K562 (cell line): Measurements from ENCODE around the gene LTBP4. TPM values are rescaled to one million over a fixed set of nuclear protein-coding genes. Genes with fewer than 3 reads are reported as not detected.

Experiments
- CCAR2 ChIP-seq: fragments of 200-400 bp; formaldehyde crosslinking; IDR thresholded peaks from 2 replicates; pipeline ENCODE4 v1.6.1; 2017; ENCODE audit warnings: mild to moderate bottlenecking, low read depth, low read length
- CREB1 ChIP-seq, 2 experiments: sonication (generic) in 1 of 2; formaldehyde crosslinking in 1 of 2; IDR thresholded peaks; 2 replicates each; pipeline versions ENCODE4 v1.6.1 to v1.8.0; 2012 to 2022; ENCODE audit warnings: inconsistent platforms in 1 of 2, mild to moderate bottlenecking in 1 of 2, missing genetic modification reagents in 1 of 2, moderate library complexity in 1 of 2
- CTCFL ChIP-seq: IDR thresholded peaks from 2 replicates; pipeline ENCODE4 v1.6.1; 2011; ENCODE audit warnings: borderline replicate concordance, low read depth, mild to moderate bottlenecking, moderate library complexity, low read length; ENCODE audit not compliant: insufficient read depth, poor library complexity, severe bottlenecking
- EP400 ChIP-seq: fragments of 450-650 bp; IDR thresholded peaks from 2 replicates; pipeline ENCODE4 v1.6.1; 2017; ENCODE audit warnings: antibody characterized with exemption, mild to moderate bottlenecking, moderate library complexity
- GATAD2B ChIP-seq: fragments of 450-650 bp; IDR thresholded peaks from 2 replicates; pipeline ENCODE4 v1.6.1; 2017; ENCODE audit warnings: mild to moderate bottlenecking, borderline replicate concordance
- GTF2E2 ChIP-seq: fragments of 200-800 bp; sonication (Bioruptor generic); IDR thresholded peaks from 2 replicates; pipeline ENCODE4 v1.6.1; 2016; ENCODE audit warnings: missing genetic modification characterization, missing compliant biosample characterization
- KAT8 ChIP-seq: fragments of 450-650 bp; IDR thresholded peaks from 2 replicates; pipeline ENCODE4 v1.6.1; 2016; ENCODE audit warnings: low read depth, mild to moderate bottlenecking
- KDM1A ChIP-seq, 2 experiments: fragments of 450-650 bp; IDR thresholded peaks; 2 replicates each; pipeline ENCODE4 v1.6.1; 2016; ENCODE audit warnings: mild to moderate bottlenecking in 2 of 2
- MAFG ChIP-seq: fragments of 450-650 bp; conservative IDR thresholded peaks from 2 replicates; pipeline ENCODE4 v1.6.1; 2016; ENCODE audit warnings: missing genetic modification characterization, missing compliant biosample characterization
- MEF2D ChIP-seq: conservative IDR thresholded peaks from 2 replicates; pipeline ENCODE4 v1.6.1; 2016; ENCODE audit warnings: low read depth, missing genetic modification characterization, missing compliant biosample characterization
- NFATC3 ChIP-seq: fragments of 450-650 bp; IDR thresholded peaks from 2 replicates; pipeline ENCODE4 v1.6.1; 2017; ENCODE audit warnings: mild to moderate bottlenecking
- NFIX ChIP-seq: fragments of 250-450 bp; sonication (Bioruptor Pico); IDR thresholded peaks from 2 replicates; pipeline ENCODE4 v1.4.0; 2020; ENCODE audit warnings: low read depth, mild to moderate bottlenecking, moderate library complexity
- NR2F6 ChIP-seq: fragments of 450-650 bp; formaldehyde crosslinking; IDR thresholded peaks from 2 replicates; pipeline ENCODE4 v1.4.0; 2020; ENCODE audit warnings: mild to moderate bottlenecking
- PPARD ChIP-seq: fragments of 250-450 bp; sonication (Bioruptor Pico); IDR thresholded peaks from 2 replicates; pipeline ENCODE4 v1.8.0; 2022; ENCODE audit warnings: inconsistent platforms, mild to moderate bottlenecking, moderate library complexity
- RBM22 ChIP-seq: fragments of 200-400 bp; formaldehyde crosslinking; IDR thresholded peaks from 2 replicates; pipeline ENCODE4 v1.6.1; 2018; ENCODE audit warnings: low read length, low read depth; ENCODE audit not compliant: poor library complexity, severe bottlenecking
- SIX5 ChIP-seq, 2 experiments: IDR thresholded peaks; 2 replicates each; pipeline ENCODE4 v1.6.1; 2011; ENCODE audit warnings: low read length in 2 of 2, borderline replicate concordance in 1 of 2, low read depth in 1 of 2, mild to moderate bottlenecking in 1 of 2, moderate library complexity in 1 of 2; ENCODE audit not compliant: insufficient read depth in 1 of 2
- SNAPC5 ChIP-seq: fragments of 250-450 bp; sonication (Bioruptor Pico); IDR thresholded peaks from 2 replicates; pipeline ENCODE4 v1.8.0; 2021; ENCODE audit warnings: moderate library complexity, mild to moderate bottlenecking, inconsistent platforms
- WHSC1 ChIP-seq: IDR thresholded peaks from one replicate; pipeline ENCODE4 v1.6.1; 2012; ENCODE audit warnings: low read length, control low read depth, inconsistent platforms
- ZKSCAN3 ChIP-seq: fragments of 250-450 bp; sonication (Bioruptor Pico); IDR thresholded peaks from 2 replicates; pipeline ENCODE4 v1.4.0; 2020
- ZNF23 ChIP-seq: fragments of 250-450 bp; sonication (Bioruptor Pico); IDR thresholded peaks from 2 replicates; pipeline ENCODE4 v1.4.0; 2020; ENCODE audit warnings: mild to moderate bottlenecking
- ZNF696 ChIP-seq: fragments of 250-450 bp; sonication (Bioruptor Pico); conservative IDR thresholded peaks from 2 replicates; pipeline ENCODE4 v1.4.0; 2020; ENCODE audit warnings: mild to moderate bottlenecking, moderate library complexity
- polyA plus RNA-seq, 8 experiments: library from polyadenylated mRNA; depleted of rRNA in 4 of 8; stranded (reverse) in 5 of 8; unstranded in 3 of 8; fragments of >200 nt; fragmentation: Nextera tagmentation in 2 of 8; fragmentation: Illumina TruSeq in 1 of 8; extraction: Ambion mirVana in 2 of 8; extraction: Trizol in 1 of 8; gene quantifications; 2 replicates each; pipeline versions ENCODE4 v1.2.1 to v1.2.3, GENCODE V29; 2011 to 2014; ENCODE audit warnings: inconsistent platforms in 1 of 8, missing spikeins in 1 of 8
- total RNA-seq, 7 experiments: library from RNA; depleted of rRNA in 6 of 7; stranded (reverse); fragments of >200 nt in 6 of 7; fragmentation: Illumina TruSeq in 2 of 7; extraction: Trizol in 2 of 7; gene quantifications; 2 replicates each; pipeline versions ENCODE4 v1.2.1 to v1.2.3, GENCODE V29; 2011 to 2021; ENCODE audit warnings: low replicate concordance in 1 of 7
- TF ChIP-seq, protein P1 (sequence below): fragments of 250-450 bp; sonication (Bioruptor Pico); IDR thresholded peaks from 2 replicates; pipeline ENCODE4 v1.5.0; 2021; ENCODE audit warnings: mild to moderate bottlenecking, moderate library complexity
- TF ChIP-seq, protein P2 (sequence below): sonication (generic); IDR thresholded peaks from 2 replicates; pipeline ENCODE4 v1.6.1; 2016

LTBP4 gene
- total and polyA plus RNA-seq, 9 of the 15 experiments (the other 6 are each of a cell fraction or from before 2014, with no cell fraction given), result 0.35 to 160 (median 31.6) TPM

GRCh38 chr19:40605216-40605971 lies 4.2 kb downstream of the LTBP4 start (continued):
- TF ChIP-seq GTF2E2 (tag) (no peak), ZKSCAN3 (no peak), KAT8 (no peak), NFATC3 (no peak), ZNF23 (no peak), CREB1 (IDR thresholded peaks at IDR 0.05) (peak; percentile 20; the same call in 1 of the 2 replicates), CREB1 (CRISPR knock-in tag; IDR thresholded peaks at IDR 0.05) (peak; percentile 48; the same call in 1 of the 2 replicates), EP400 (peak; percentile 42; the same call in 1 of the 2 replicates), PPARD (CRISPR knock-in tag) (no peak), WHSC1 (no peak), NFIX (CRISPR knock-in tag) (no peak), SIX5 (IDR thresholded peaks at IDR 0.05; ENCODE audit: borderline replicate concordance in 1 of 2, insufficient read depth in 1 of 2, low read depth in 1 of 2, low read length in 2 of 2) (no peak), NR2F6 (CRISPR knock-in tag) (no peak), CCAR2 (no peak), RBM22 (peak; percentile 39), GATAD2B (no peak), SNAPC5 (no peak), CTCFL (no peak), KDM1A (IDR thresholded peaks at IDR 0.05) (no peak), ZNF696 (CRISPR knock-in tag) (no peak), MAFG (tag) (no peak), MEF2D (tag) (no peak)
- TF ChIP-seq, protein P1, sequence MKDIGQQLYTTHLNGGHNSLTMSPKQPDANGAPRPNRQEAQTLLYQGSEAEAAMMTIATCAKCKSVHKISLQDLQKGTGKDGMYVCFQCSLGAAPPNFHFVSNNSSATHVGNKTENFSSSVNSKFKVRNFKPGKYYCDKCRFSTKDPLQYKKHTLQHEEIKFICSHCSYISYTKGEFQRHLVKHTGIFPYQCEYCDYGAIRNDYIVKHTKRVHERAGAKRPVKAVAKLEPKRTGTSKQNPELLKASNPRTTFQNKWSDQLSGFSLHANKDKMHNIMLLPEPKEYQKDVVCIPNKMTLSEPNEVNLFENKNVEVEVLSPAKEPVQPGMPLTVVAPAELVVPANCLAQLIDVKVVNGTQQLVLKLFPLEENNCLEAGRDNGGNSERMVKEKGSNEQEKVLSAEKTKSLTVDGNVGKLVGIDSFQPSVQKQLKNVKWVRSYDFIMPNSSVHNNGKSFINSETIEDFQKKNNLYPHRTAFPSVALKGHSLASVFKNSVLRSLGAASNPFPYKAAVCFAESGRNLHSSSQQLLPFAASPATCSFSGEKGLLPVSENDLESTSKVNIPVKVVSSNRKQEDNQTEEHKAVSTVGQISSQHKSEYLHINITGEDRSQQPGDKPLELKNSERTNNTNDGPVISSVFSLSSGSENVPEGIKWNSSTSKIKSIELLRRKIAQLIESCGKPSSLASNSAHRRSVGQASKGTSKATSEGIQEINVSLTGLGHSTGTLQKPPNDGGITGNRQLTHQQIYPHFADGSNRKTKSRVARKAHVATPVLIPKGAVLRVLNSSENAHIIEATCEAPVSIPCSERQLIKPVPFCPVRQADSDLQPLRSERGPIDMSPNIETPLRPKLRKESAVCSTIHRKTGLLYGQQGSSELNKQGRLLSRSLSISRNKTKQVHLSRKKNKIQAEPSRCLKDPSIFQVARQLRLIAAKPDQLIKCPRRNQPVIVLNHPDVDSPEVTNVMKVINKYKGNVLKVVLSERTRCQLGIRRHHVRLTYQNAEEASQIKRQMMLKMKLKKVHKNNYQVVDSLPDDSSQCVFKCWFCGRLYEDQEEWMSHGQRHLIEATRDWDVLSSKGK (CRISPR knock-in tag), result no peak
- TF ChIP-seq, protein P2, sequence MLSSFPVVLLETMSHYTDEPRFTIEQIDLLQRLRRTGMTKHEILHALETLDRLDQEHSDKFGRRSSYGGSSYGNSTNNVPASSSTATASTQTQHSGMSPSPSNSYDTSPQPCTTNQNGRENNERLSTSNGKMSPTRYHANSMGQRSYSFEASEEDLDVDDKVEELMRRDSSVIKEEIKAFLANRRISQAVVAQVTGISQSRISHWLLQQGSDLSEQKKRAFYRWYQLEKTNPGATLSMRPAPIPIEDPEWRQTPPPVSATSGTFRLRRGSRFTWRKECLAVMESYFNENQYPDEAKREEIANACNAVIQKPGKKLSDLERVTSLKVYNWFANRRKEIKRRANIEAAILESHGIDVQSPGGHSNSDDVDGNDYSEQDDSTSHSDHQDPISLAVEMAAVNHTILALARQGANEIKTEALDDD, result no peak; the same call in 1 of the 2 replicates
